ENCODE results near the gene SPATS2L.

DNA sequence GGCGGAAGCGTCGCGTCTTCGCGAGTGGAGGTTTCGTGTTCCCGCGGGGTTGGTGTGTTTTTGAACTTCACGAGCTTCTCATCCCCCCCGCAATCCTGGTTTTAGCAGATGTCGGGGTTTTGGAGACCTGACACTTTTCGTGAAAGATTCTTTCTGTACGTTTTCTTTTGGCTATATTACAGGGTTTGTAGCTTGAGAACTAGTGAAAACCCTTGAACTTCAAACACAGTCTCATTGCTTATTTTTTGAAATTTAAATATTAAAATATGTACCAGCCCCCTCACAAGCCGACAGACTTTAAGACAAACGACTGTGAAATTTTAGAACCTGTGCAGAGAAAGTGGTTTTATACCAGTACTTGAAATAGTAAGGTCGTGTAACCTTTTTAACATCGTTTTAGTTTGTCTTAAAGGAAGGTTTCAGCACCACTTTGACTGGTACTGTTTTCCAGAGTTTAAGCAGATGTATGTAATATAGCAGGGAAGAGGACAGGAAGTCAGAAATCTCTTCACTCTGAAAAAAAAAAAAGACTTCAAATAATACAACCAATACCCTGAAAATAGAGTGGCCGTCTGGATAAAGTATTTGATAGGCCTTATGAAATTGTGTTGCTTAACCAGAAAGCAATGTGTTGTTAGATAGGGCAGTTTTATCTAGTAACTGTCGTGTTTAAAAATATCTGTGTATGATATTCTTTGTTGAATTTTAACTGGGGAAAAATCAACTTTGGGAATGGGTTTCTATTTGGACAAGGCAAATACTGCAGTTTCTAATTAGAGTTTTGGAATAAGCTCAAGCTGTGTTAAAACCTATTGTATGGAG is 1.4 kb downstream of the SPATS2L start:
- TF ChIP-seq POLR2A (IDR thresholded peaks at IDR 0.05) (no peak), EP300 (IDR thresholded peaks at IDR 0.05) (no peak)
- TF ChIP-seq, protein P1, sequence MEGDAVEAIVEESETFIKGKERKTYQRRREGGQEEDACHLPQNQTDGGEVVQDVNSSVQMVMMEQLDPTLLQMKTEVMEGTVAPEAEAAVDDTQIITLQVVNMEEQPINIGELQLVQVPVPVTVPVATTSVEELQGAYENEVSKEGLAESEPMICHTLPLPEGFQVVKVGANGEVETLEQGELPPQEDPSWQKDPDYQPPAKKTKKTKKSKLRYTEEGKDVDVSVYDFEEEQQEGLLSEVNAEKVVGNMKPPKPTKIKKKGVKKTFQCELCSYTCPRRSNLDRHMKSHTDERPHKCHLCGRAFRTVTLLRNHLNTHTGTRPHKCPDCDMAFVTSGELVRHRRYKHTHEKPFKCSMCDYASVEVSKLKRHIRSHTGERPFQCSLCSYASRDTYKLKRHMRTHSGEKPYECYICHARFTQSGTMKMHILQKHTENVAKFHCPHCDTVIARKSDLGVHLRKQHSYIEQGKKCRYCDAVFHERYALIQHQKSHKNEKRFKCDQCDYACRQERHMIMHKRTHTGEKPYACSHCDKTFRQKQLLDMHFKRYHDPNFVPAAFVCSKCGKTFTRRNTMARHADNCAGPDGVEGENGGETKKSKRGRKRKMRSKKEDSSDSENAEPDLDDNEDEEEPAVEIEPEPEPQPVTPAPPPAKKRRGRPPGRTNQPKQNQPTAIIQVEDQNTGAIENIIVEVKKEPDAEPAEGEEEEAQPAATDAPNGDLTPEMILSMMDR (IDR thresholded peaks at IDR 0.05) = no peak

Data from ovary (tissue), 3 donors.